Measurements from ENCODE around the gene MATN4.

MATN4 gene

GRCh38 chr20:45246109-45246508 is 62.0 kb downstream of the MATN4 start:
- no peak for DNase-seq
